Small intestine (tissue), 7 donors: ENCODE measurements around the gene GAL3ST3. TPM values are rescaled to one million over a fixed set of nuclear protein-coding genes. Genes with fewer than 3 reads are reported as not detected.

Source experiments
- DNase-seq, 2 donors: peaks; one replicate each; pipeline versions ENCODE4 v3.0.0 to v3.0.0-alpha.2; 2013
- FAIRE-seq: peaks from 2 replicates; lab custom pipeline; 2012; peaks lifted over from hg19 to GRCh38; lab: Jason Lieb, UNC
- H3K27ac ChIP-seq, 3 donors: one replicate each; pipeline ENCODE4 v1.5.1; 2013; ENCODE audit warnings: low read length in 2 of 3, mild to moderate bottlenecking in 2 of 3, control low read depth in 1 of 3, inconsistent platforms in 1 of 3, low read depth in 1 of 3, moderate library complexity in 1 of 3
- H3K27me3 ChIP-seq, 3 donors: one replicate each; pipeline ENCODE4 v1.6.1; 2013; ENCODE audit warnings: low read length in 3 of 3, inconsistent platforms in 1 of 3; ENCODE audit not compliant: control insufficient read depth in 3 of 3, insufficient read depth in 3 of 3
- H3K36me3 ChIP-seq, 3 donors: one replicate each; pipeline ENCODE4 v1.6.1; 2013; ENCODE audit warnings: low read length in 3 of 3, inconsistent platforms in 1 of 3, low read depth in 1 of 3, mild to moderate bottlenecking in 1 of 3, moderate library complexity in 1 of 3; ENCODE audit not compliant: control insufficient read depth in 3 of 3, insufficient read depth in 2 of 3
- H3K4me1 ChIP-seq, 3 donors: one replicate each; pipeline ENCODE4 v1.6.1; 2013; ENCODE audit warnings: low read length in 2 of 3, inconsistent platforms in 1 of 3, low read depth in 1 of 3, mild to moderate bottlenecking in 1 of 3, moderate library complexity in 1 of 3; ENCODE audit not compliant: control insufficient read depth in 3 of 3, insufficient read depth in 2 of 3
- H3K4me3 ChIP-seq, 3 donors: one replicate each; pipeline ENCODE4 v1.5.1; 2013; ENCODE audit warnings: low read length in 3 of 3, control low read depth in 1 of 3, inconsistent platforms in 1 of 3, low read depth in 1 of 3, mild to moderate bottlenecking in 1 of 3, moderate library complexity in 1 of 3
- H3K9me3 ChIP-seq, 2 donors: one replicate each; pipeline ENCODE4 v1.6.1; 2013; ENCODE audit warnings: low read depth in 1 of 2, low read length in 1 of 2; ENCODE audit not compliant: control insufficient read depth in 2 of 2, insufficient read depth in 1 of 2
- WGBS, 3 donors: extraction: QIAGEN DNeasy Blood & Tissue Kit; methylation state at CpG; one replicate each; pipeline ENCODE4 v1.1.7; 2013; 5-methylcytosine and 5-hydroxymethylcytosine counted together
- polyA plus RNA-seq, 4 donors: library from polyadenylated mRNA; stranded (reverse) in 3 of 4; unstranded in 1 of 4; fragments of 200-250 nt in 3 of 4; fragments of 120-200 nt in 1 of 4; gene quantifications; one replicate each; pipeline versions ENCODE4 v1.2.1 to v1.2.3, GENCODE V29; 2013
- donor health status: healthy with polysubstance abuse.
- donor health status: control.
- donor health status: control.
- donor health status: Bipolar disorder and iron deficiency.
- donor health status: healthy.

GAL3ST3 gene
- polyA plus RNA-seq, 4 donors = 0.12 TPM; not detected in 3

GRCh38 chr11:66067640-66068039, 18.7 kb upstream of the GAL3ST3 start:
- FAIRE-seq (no peak), DNase-seq (no peak)
- H3K36me3 ChIP-seq = peaks cover 16 to 50% (median 19%) of the 10 kb centered on the region in 3 donors
- H3K4me3 ChIP-seq = no peak overlapping the region
- no peaks in the 10 kb centered on the region for H3K27me3 ChIP-seq
- peaks cover 0 to 6% of the 10 kb centered on the region in 2 donors for H3K9me3 ChIP-seq
- peaks cover 0 to 11% (median 4%) of the 10 kb centered on the region in 3 donors for H3K4me1 ChIP-seq
- peak overlapping the region in 1 of 3 donors; percentile 36 for H3K27ac ChIP-seq
- WGBS, 3 donors = 76 to 95% (median 82%) methylated on average over 4 of the region's 4 CpGs

GRCh38 chr11:66066751-66067150, 17.8 kb upstream of the GAL3ST3 start:
- peak overlapping the region in 1 of 3 donors; percentile 17 for H3K27ac ChIP-seq
- FAIRE-seq (no peak), DNase-seq (no peak)
- peaks cover 0 to 6% of the 10 kb centered on the region in 2 donors for H3K9me3 ChIP-seq
- H3K4me1 ChIP-seq = peaks cover 0 to 11% (median 4%) of the 10 kb centered on the region in 3 donors
- H3K27me3 ChIP-seq = no peaks in the 10 kb centered on the region
- H3K36me3 ChIP-seq = peaks cover 17 to 52% (median 20%) of the 10 kb centered on the region in 3 donors
- no peak overlapping the region for H3K4me3 ChIP-seq
- WGBS, 3 donors = 61 to 68% (median 67%) methylated on average over 3 of the region's 3 CpGs

GRCh38 chr11:66064571-66064970, 15.6 kb upstream of the GAL3ST3 start:
- H3K27me3 ChIP-seq = no peaks in the 10 kb centered on the region
- H3K27ac ChIP-seq = no peak overlapping the region
- WGBS, 3 donors = 100% methylated on average over 1 of the region's 1 CpG
- peaks cover 32 to 70% (median 34%) of the 10 kb centered on the region in 3 donors for H3K36me3 ChIP-seq
- H3K4me3 ChIP-seq = no peak overlapping the region
- peaks cover 0 to 6% of the 10 kb centered on the region in 2 donors for H3K9me3 ChIP-seq
- H3K4me1 ChIP-seq = peaks cover 0 to 11% (median 2%) of the 10 kb centered on the region in 3 donors
- FAIRE-seq (no peak), DNase-seq (no peak)

GRCh38 chr11:66063900-66064299, 14.9 kb upstream of the GAL3ST3 start:
- no peak for FAIRE-seq
- Histone ChIP-seq H3K27ac (no peak overlapping the region), H3K4me1 (peaks cover 0 to 6% (median 0%) of the 10 kb centered on the region in 3 donors), H3K27me3 (no peaks in the 10 kb centered on the region), H3K9me3 (peaks cover 0 to 6% of the 10 kb centered on the region in 2 donors), H3K36me3 (peaks cover 38 to 70% (median 38%) of the 10 kb centered on the region in 3 donors), H3K4me3 (no peak overlapping the region)
- WGBS, 3 donors = 95 to 98% (median 98%) methylated on average over 2 of the region's 2 CpGs
- no peak for DNase-seq

GRCh38 chr11:66062408-66062807, 13.4 kb upstream of the GAL3ST3 start:
- Histone ChIP-seq H3K27ac (no peak overlapping the region), H3K4me3 (no peak overlapping the region), H3K4me1 (no peaks in the 10 kb centered on the region), H3K36me3 (peaks cover 42 to 69% (median 46%) of the 10 kb centered on the region in 3 donors), H3K9me3 (peaks cover 0 to 6% of the 10 kb centered on the region in 2 donors), H3K27me3 (no peaks in the 10 kb centered on the region)
- FAIRE-seq (no peak), DNase-seq (no peak)
- 96 to 98% (median 96%) methylated on average over 2 of the region's 2 CpGs for WGBS, 3 donors

- peaks cover 0 to 6% of the 10 kb centered on the region in 2 donors for H3K9me3 ChIP-seq
- H3K27ac ChIP-seq = no peak overlapping the region
- no peak overlapping the region for H3K4me3 ChIP-seq
- H3K36me3 ChIP-seq = peaks cover 42 to 70% (median 54%) of the 10 kb centered on the region in 3 donors
- H3K4me1 ChIP-seq = no peaks in the 10 kb centered on the region
- no peaks in the 10 kb centered on the region for H3K27me3 ChIP-seq
- FAIRE-seq = no peak
- no peak for DNase-seq
- 79 to 83% (median 79%) methylated on average over 6 of the region's 6 CpGs for WGBS, 3 donors
These were observed 12.3 kb upstream of the GAL3ST3 start for GRCh38 chr11:66061268-66061667.

GRCh38 chr11:66059966-66060680, 11.2 kb upstream of the GAL3ST3 start:
- DNase-seq (no peak), FAIRE-seq (no peak)
- no peaks in the 10 kb centered on the region for H3K4me1 ChIP-seq
- peaks cover 0 to 6% of the 10 kb centered on the region in 2 donors for H3K9me3 ChIP-seq
- H3K27me3 ChIP-seq = no peaks in the 10 kb centered on the region
- WGBS, 3 donors = 79 to 81% (median 80%) methylated on average over 8 of the region's 8 CpGs
- H3K36me3 ChIP-seq = peaks cover 45 to 74% (median 57%) of the 10 kb centered on the region in 3 donors
- no peak overlapping the region for H3K4me3 ChIP-seq
- no peak overlapping the region for H3K27ac ChIP-seq

- Histone ChIP-seq H3K4me3 (no peak overlapping the region), H3K36me3 (peaks cover 28 to 69% (median 40%) of the 10 kb centered on the region in 3 donors), H3K27ac (no peak overlapping the region), H3K27me3 (no peaks in the 10 kb centered on the region), H3K4me1 (peaks cover 0 to 8% (median 4%) of the 10 kb centered on the region in 3 donors), H3K9me3 (no peaks in the 10 kb centered on the region)
- DNase-seq (no peak), FAIRE-seq (no peak)
- WGBS, 3 donors = 69 to 78% (median 75%) methylated on average over 7 of the region's 7 CpGs
These were observed 7.5 kb upstream of the GAL3ST3 start for GRCh38 chr11:66056501-66056900.
